KMS-11 (cell line): ENCODE data around the gene ZNF608.

Experiments
- H2AFZ ChIP-seq: fragments of 200-600 bp; sonication (generic); 2 replicates; pipeline ENCODE4 v1.6.1; 2016; ENCODE audit warnings: antibody characterized with exemption, mixed run types, low read depth
- H3K27ac ChIP-seq: fragments of 200-600 bp; sonication (generic); 2 replicates; pipeline ENCODE4 v1.6.1; 2016; ENCODE audit warnings: mild to moderate bottlenecking, mixed run types
- H3K27me3 ChIP-seq: fragments of 200-600 bp; sonication (generic); 2 replicates; pipeline ENCODE4 v1.6.1; 2017; ENCODE audit warnings: mild to moderate bottlenecking, low read depth, mixed run types, moderate library complexity; ENCODE audit not compliant: insufficient read depth
- H3K36me3 ChIP-seq: fragments of 200-600 bp; sonication (generic); 2 replicates; pipeline ENCODE4 v1.6.1; 2017; ENCODE audit warnings: mild to moderate bottlenecking, mixed run types; ENCODE audit not compliant: insufficient read depth
- H3K4me1 ChIP-seq: fragments of 200-600 bp; sonication (generic); 2 replicates; pipeline ENCODE4 v1.6.1; 2016; ENCODE audit warnings: mild to moderate bottlenecking, low read depth, mixed run types; ENCODE audit not compliant: poor library complexity, severe bottlenecking
- H3K4me2 ChIP-seq: fragments of 200-600 bp; sonication (generic); 2 replicates; pipeline ENCODE4 v1.7.0; 2016; ENCODE audit warnings: mild to moderate bottlenecking, mixed run types
- H3K4me3 ChIP-seq: fragments of 200-600 bp; sonication (generic); IDR thresholded peaks from 2 replicates; pipeline ENCODE4 v1.6.1; 2017; ENCODE audit warnings: low read depth, low read length, mixed read lengths; ENCODE audit not compliant: insufficient read depth
- H3K79me2 ChIP-seq: fragments of 200-600 bp; sonication (generic); 2 replicates; pipeline ENCODE4 v1.6.1; 2016; ENCODE audit warnings: low read depth, mixed run types; ENCODE audit not compliant: insufficient read depth
- H3K9ac ChIP-seq: fragments of 200-600 bp; sonication (generic); 2 replicates; pipeline ENCODE4 v1.6.1; 2016; ENCODE audit warnings: mild to moderate bottlenecking, mixed run types
- H4K20me1 ChIP-seq: fragments of 200-600 bp; sonication (generic); 2 replicates; pipeline ENCODE4 v1.6.1; 2016; ENCODE audit warnings: mild to moderate bottlenecking, mixed run types; ENCODE audit not compliant: insufficient read depth
- TF ChIP-seq, protein P1 (sequence below): fragments of 200-600 bp; sonication (generic); conservative IDR thresholded peaks from 2 replicates; pipeline ENCODE4 v1.6.1; 2017; ENCODE audit warnings: low read depth, mild to moderate bottlenecking, antibody characterized with exemption, low read length, moderate library complexity, mixed read lengths

ZNF608 gene

DNA sequence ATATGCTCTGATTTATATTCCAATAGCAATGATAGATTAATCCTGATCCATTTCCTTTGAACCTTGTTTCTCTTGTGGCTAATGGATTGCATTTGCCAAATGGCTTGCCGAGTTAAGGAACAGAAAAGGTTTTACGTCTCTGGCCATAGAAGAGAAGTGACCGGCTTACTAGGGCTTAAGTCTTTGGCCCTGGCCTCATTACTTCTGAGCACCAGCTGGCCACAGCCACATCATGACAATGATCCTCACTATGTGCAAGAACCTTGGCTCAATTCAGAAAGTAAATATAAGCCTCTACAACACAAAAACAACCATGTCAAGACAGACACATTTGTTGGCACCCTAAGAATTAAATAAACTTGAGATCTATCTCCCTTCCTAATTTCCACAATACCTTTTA is 46.1 kb downstream of the ZNF608 start:
- Histone ChIP-seq H2AFZ (no peak overlapping the region), H3K79me2 (no peaks in the 10 kb centered on the region), H3K4me3 (no peak overlapping the region), H3K27me3 (no peaks in the 10 kb centered on the region), H3K4me2 (no peak overlapping the region), H3K36me3 (no peaks in the 10 kb centered on the region), H3K9ac (no peak overlapping the region), H3K4me1 (no peaks in the 10 kb centered on the region), H3K27ac (no peak overlapping the region), H4K20me1 (no peaks in the 10 kb centered on the region)
- TF ChIP-seq, protein P1, sequence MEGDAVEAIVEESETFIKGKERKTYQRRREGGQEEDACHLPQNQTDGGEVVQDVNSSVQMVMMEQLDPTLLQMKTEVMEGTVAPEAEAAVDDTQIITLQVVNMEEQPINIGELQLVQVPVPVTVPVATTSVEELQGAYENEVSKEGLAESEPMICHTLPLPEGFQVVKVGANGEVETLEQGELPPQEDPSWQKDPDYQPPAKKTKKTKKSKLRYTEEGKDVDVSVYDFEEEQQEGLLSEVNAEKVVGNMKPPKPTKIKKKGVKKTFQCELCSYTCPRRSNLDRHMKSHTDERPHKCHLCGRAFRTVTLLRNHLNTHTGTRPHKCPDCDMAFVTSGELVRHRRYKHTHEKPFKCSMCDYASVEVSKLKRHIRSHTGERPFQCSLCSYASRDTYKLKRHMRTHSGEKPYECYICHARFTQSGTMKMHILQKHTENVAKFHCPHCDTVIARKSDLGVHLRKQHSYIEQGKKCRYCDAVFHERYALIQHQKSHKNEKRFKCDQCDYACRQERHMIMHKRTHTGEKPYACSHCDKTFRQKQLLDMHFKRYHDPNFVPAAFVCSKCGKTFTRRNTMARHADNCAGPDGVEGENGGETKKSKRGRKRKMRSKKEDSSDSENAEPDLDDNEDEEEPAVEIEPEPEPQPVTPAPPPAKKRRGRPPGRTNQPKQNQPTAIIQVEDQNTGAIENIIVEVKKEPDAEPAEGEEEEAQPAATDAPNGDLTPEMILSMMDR = no peak

DNA sequence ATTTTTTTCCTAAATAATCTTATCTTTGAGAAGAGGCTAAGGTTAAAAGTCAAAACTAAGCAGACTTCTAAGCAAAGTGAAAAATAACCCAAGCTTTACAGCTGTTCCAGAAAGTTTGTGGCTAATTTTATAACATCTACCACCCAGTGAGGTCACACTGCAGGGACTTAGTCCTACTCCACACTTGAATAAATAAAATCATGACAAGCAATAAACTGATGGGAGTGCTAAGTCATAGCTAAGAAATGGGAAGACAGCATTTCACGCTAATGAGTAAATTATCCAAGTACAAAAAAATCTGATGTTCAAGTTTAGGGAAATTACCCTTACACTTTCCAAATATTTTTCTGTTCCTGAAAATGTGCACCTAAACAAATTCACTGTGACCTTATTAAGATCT is 47.7 kb downstream of the ZNF608 start:
- TF ChIP-seq, protein P1 = no peak
- no peaks in the 10 kb centered on the region for H3K79me2 ChIP-seq

DNA sequence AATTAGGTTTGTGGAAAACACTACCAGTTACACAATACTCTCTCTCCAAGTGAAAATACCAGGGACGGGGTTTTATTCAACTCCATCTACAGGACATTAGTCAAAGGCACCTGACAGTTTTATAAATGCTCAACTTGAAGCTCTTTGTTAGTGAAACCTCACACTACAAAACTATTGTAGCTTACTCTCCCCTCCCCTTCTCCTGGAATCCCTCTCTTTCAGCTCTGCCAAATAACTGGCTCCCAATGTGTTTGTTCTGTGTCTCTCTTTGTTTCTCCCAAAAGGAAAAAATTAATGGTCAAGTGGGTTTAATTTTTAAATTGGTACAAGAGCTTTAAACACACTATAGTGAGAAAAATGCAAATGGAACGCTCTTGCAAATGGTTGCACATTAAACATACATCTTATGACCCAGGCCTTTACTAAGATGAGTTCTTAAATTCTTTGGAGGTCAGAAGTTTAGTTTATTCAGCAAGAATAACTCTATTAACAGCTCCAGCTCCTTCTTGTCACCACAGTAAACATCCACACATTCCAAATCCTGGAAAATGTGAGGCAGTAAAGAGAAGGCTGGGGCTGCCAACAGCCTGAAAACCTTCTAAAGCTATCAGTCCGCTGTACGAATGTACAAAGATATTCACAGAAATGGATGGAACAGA is 48.4 kb downstream of the ZNF608 start:
- Histone ChIP-seq H3K79me2 (no peaks in the 10 kb centered on the region), H3K9ac (no peak overlapping the region), H3K36me3 (no peaks in the 10 kb centered on the region), H3K27me3 (no peaks in the 10 kb centered on the region), H3K4me2 (no peak overlapping the region), H2AFZ (no peak overlapping the region), H3K4me1 (no peaks in the 10 kb centered on the region), H4K20me1 (no peaks in the 10 kb centered on the region), H3K4me3 (no peak overlapping the region), H3K27ac (no peak overlapping the region)
- TF ChIP-seq, protein P1 = no peak

More for the DNA sequence above, 47.7 kb downstream of the ZNF608 start:
- H3K4me1 ChIP-seq = no peaks in the 10 kb centered on the region
- H3K27me3 ChIP-seq = no peaks in the 10 kb centered on the region
- H3K9ac ChIP-seq = no peak overlapping the region
- H4K20me1 ChIP-seq = no peaks in the 10 kb centered on the region
- no peak overlapping the region for H3K27ac ChIP-seq
- no peaks in the 10 kb centered on the region for H3K36me3 ChIP-seq
- H2AFZ ChIP-seq = no peak overlapping the region
- H3K4me3 ChIP-seq = no peak overlapping the region
- H3K4me2 ChIP-seq = no peak overlapping the region

DNA sequence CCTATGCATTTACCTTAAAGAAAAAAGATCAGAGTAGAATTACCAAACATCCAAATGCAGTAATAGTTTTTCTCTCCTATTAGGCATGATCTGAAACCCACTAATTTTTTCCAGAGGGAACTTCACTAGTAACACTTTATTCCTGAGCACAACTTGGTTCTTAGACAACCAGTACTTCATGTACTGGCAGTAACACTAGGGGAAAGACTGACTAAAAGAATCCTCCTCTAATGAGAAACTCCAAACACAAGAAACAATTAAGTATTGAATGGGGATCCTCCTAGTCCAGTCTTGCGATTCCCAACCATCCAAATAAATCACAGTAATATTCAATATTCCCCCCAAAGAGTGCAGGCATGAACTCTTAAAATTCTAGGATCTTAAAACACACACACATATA is 48.9 kb downstream of the ZNF608 start:
- no peaks in the 10 kb centered on the region for H3K4me1 ChIP-seq
- no peak overlapping the region for H3K4me2 ChIP-seq
- no peaks in the 10 kb centered on the region for H4K20me1 ChIP-seq
- no peak overlapping the region for H2AFZ ChIP-seq
- TF ChIP-seq, protein P1 = no peak
- H3K27me3 ChIP-seq = no peaks in the 10 kb centered on the region
- H3K9ac ChIP-seq = no peak overlapping the region
- no peak overlapping the region for H3K4me3 ChIP-seq
- no peak overlapping the region for H3K27ac ChIP-seq
- no peaks in the 10 kb centered on the region for H3K36me3 ChIP-seq
- no peaks in the 10 kb centered on the region for H3K79me2 ChIP-seq
